ENCODE measurements around the gene FGD4.
A peak's percentile ranks its signal among the peaks of the same experiment; 100 is the strongest.

FGD4 gene

DNA sequence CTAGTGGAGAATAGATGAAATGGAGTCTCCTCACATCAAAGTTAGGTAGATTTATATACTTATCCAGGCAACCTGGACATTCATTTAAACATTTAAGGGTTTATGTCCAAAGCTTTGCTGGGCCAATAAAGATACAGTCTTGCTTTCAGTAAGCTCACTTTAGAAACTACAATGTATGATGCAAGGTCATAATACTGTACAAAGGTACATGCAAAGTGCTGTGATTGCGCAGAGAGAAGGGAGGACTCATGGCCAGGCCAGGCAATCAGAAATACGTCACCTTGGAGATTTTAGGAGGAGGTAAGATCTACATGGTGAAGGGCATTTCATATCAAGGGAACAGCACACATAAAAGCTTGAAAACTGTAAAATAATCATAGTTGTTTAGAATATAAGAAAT is 113.6 kb downstream of the FGD4 start:
- Histone ChIP-seq H3K27me3 (ENCODE audit: insufficient read depth, low read length, poor library complexity, severe bottlenecking) (no peaks in the 10 kb centered on the region), H3F3A (ENCODE audit: low read depth) (no peaks in the 10 kb centered on the region), H3K4me1 (ENCODE audit: insufficient read depth, low read length, poor library complexity, severe bottlenecking) (peaks cover 12% of the 10 kb centered on the region), H3K36me3 (ENCODE audit: insufficient read depth, low read length) (no peaks in the 10 kb centered on the region), H3K9me3 (ENCODE audit: insufficient read depth, low read depth, low read length) (no peaks in the 10 kb centered on the region), H2AFZ (ENCODE audit: low read length) (no peak overlapping the region), H4K20me1 (ENCODE audit: insufficient read depth, low read length, poor library complexity, severe bottlenecking) (no peaks in the 10 kb centered on the region), H3K9ac (ENCODE audit: low read depth, low read length, poor library complexity, severe bottlenecking) (no peak overlapping the region), H3K79me2 (ENCODE audit: insufficient read depth, low read length) (no peaks in the 10 kb centered on the region), H3K4me2 (ENCODE audit: low read depth, low read length, poor library complexity, severe bottlenecking) (no peak overlapping the region), H3K4me3 (ENCODE audit: low read length, poor library complexity, severe bottlenecking) (no peak overlapping the region), H3K9me2 (replicated peaks; ENCODE audit: low read depth, low read length) (no peaks in the 10 kb centered on the region)
- TF ChIP-seq EZH2phosphoT487 (IDR thresholded peaks at IDR 0.05; ENCODE audit: borderline replicate concordance), result no peak
- TF ChIP-seq, protein P1, sequence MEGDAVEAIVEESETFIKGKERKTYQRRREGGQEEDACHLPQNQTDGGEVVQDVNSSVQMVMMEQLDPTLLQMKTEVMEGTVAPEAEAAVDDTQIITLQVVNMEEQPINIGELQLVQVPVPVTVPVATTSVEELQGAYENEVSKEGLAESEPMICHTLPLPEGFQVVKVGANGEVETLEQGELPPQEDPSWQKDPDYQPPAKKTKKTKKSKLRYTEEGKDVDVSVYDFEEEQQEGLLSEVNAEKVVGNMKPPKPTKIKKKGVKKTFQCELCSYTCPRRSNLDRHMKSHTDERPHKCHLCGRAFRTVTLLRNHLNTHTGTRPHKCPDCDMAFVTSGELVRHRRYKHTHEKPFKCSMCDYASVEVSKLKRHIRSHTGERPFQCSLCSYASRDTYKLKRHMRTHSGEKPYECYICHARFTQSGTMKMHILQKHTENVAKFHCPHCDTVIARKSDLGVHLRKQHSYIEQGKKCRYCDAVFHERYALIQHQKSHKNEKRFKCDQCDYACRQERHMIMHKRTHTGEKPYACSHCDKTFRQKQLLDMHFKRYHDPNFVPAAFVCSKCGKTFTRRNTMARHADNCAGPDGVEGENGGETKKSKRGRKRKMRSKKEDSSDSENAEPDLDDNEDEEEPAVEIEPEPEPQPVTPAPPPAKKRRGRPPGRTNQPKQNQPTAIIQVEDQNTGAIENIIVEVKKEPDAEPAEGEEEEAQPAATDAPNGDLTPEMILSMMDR (conservative IDR thresholded peaks at IDR 0.05; ENCODE audit: low read length), result no peak

DNA sequence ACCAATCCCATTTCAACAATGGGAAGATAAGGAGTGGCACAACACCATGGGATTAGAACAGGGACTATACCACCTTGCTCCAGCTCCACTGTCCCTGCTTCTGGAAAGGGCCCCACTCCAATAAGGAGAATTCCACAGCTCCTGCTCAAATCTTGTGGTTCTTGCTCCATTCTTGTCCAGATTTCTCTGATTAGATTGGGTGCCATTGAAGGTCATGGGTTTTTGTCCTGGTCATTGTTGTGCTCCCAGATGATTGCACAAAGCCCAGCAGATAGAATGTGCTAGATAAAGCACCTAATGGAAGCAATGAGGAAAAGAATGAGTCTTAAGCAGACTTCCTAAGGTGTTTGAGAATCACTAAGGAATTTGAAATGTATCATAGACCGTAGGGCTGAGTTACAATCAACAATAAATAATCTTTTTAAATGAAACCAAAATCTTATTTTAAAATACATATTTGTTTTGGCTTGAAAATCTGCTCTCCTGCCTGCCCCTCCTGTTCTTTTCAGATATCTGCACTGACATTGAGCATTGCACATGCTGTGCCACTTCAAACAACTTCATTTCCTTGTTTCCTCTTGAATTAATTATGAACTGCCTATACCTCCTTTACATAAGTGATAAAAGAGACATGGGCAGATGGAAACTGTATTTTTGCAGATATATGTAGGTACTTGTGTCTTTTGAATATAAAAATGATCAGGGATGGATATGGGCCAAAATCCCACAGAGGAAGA is 115.9 kb downstream of the FGD4 start:
- H3K9me2 ChIP-seq (replicated peaks; ENCODE audit: low read depth, low read length), result no peaks in the 10 kb centered on the region
- H3K4me1 ChIP-seq (ENCODE audit: insufficient read depth, low read length, poor library complexity, severe bottlenecking), result peaks cover 12% of the 10 kb centered on the region
- peak overlapping the region; percentile 63; the same call in 1 of the 2 replicates for H2AFZ ChIP-seq (ENCODE audit: low read length)
- H3K9ac ChIP-seq (ENCODE audit: low read depth, low read length, poor library complexity, severe bottlenecking), result no peak overlapping the region
- peak overlapping the region; percentile 1 for H3K4me2 ChIP-seq (ENCODE audit: low read depth, low read length, poor library complexity, severe bottlenecking)
- no peaks in the 10 kb centered on the region for H3K9me3 ChIP-seq (ENCODE audit: insufficient read depth, low read depth, low read length)
- TF ChIP-seq EZH2phosphoT487 (IDR thresholded peaks at IDR 0.05; ENCODE audit: borderline replicate concordance), result no peak
- TF ChIP-seq, protein P1 (conservative IDR thresholded peaks at IDR 0.05; ENCODE audit: low read length), result no peak
- H3F3A ChIP-seq (ENCODE audit: low read depth), result no peaks in the 10 kb centered on the region
- H3K36me3 ChIP-seq (ENCODE audit: insufficient read depth, low read length), result no peaks in the 10 kb centered on the region
- H4K20me1 ChIP-seq (ENCODE audit: insufficient read depth, low read length, poor library complexity, severe bottlenecking), result no peaks in the 10 kb centered on the region
- no peaks in the 10 kb centered on the region for H3K27me3 ChIP-seq (ENCODE audit: insufficient read depth, low read length, poor library complexity, severe bottlenecking)
- no peaks in the 10 kb centered on the region for H3K79me2 ChIP-seq (ENCODE audit: insufficient read depth, low read length)
- H3K4me3 ChIP-seq (ENCODE audit: low read length, poor library complexity, severe bottlenecking), result no peak overlapping the region

DNA sequence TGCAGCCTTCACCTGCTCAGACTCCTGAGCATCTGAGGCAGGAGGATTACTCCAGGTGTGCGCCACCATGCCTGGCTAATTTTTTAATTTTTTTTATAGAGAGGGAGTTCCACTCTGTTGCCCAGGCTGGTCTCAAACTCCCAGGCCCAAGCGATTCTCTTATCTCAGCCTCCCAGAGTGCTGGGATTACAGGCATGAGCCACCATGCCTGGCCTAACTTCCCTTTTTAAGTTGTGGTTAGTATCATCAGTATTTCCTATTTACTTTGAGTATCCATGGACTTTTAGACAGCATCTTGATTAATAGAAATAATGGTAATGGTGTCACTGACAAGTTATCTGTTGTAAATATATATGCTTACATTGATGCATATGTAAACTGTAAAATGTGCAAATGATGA is 116.9 kb downstream of the FGD4 start:
- TF ChIP-seq, protein P1 (conservative IDR thresholded peaks at IDR 0.05; ENCODE audit: low read length), result no peak
- TF ChIP-seq EZH2phosphoT487 (IDR thresholded peaks at IDR 0.05; ENCODE audit: borderline replicate concordance), result no peak
- no peak overlapping the region for H3K4me2 ChIP-seq (ENCODE audit: low read depth, low read length, poor library complexity, severe bottlenecking)
- no peak overlapping the region for H2AFZ ChIP-seq (ENCODE audit: low read length)
- no peak overlapping the region for H3K9ac ChIP-seq (ENCODE audit: low read depth, low read length, poor library complexity, severe bottlenecking)
- no peak overlapping the region for H3K4me3 ChIP-seq (ENCODE audit: low read length, poor library complexity, severe bottlenecking)
- no peaks in the 10 kb centered on the region for H3K27me3 ChIP-seq (ENCODE audit: insufficient read depth, low read length, poor library complexity, severe bottlenecking)
- H4K20me1 ChIP-seq (ENCODE audit: insufficient read depth, low read length, poor library complexity, severe bottlenecking), result no peaks in the 10 kb centered on the region
- H3K9me2 ChIP-seq (replicated peaks; ENCODE audit: low read depth, low read length), result no peaks in the 10 kb centered on the region
- no peaks in the 10 kb centered on the region for H3F3A ChIP-seq (ENCODE audit: low read depth)
- peaks cover 12% of the 10 kb centered on the region for H3K4me1 ChIP-seq (ENCODE audit: insufficient read depth, low read length, poor library complexity, severe bottlenecking)
- H3K9me3 ChIP-seq (ENCODE audit: insufficient read depth, low read depth, low read length), result no peaks in the 10 kb centered on the region
- H3K36me3 ChIP-seq (ENCODE audit: insufficient read depth, low read length), result no peaks in the 10 kb centered on the region
- H3K79me2 ChIP-seq (ENCODE audit: insufficient read depth, low read length), result no peaks in the 10 kb centered on the region
